K562 (cell line): ENCODE results near the gene ZNF275. TPM values are rescaled to one million over a fixed set of nuclear protein-coding genes. Genes with fewer than 3 reads are reported as not detected.

Experiments used
- ARID1B ChIP-seq: fragments of 450-650 bp; IDR thresholded peaks from 2 replicates; pipeline ENCODE4 v1.6.1; 2016; ENCODE audit warnings: antibody characterized with exemption, mild to moderate bottlenecking, inconsistent platforms
- CBFA2T2 ChIP-seq: fragments of 450-650 bp; conservative IDR thresholded peaks from 2 replicates; pipeline ENCODE4 v1.6.1; 2017; ENCODE audit warnings: mild to moderate bottlenecking
- CBFA2T3 ChIP-seq: fragments of 450-650 bp; IDR thresholded peaks from 2 replicates; pipeline ENCODE4 v1.6.1; 2017
- CC2D1A ChIP-seq: fragments of 450-650 bp; IDR thresholded peaks from 2 replicates; pipeline ENCODE4 v1.6.1; 2017; ENCODE audit warnings: mild to moderate bottlenecking
- CHD2 ChIP-seq: IDR thresholded peaks from 2 replicates; pipeline ENCODE4 v1.6.1; 2011; ENCODE audit warnings: low read depth, low read length
- CHD4 ChIP-seq: fragments of 200-600 bp; sonication (generic); IDR thresholded peaks from 3 replicates; pipeline ENCODE4 v1.6.1; 2012; ENCODE audit warnings: low read depth, mild to moderate bottlenecking, mixed read lengths, low read length, inconsistent platforms; ENCODE audit not compliant: insufficient read depth, insufficient replicate concordance, poor library complexity, severe bottlenecking
- CREM ChIP-seq: IDR thresholded peaks from 2 replicates; pipeline ENCODE4 v1.6.1; 2014; ENCODE audit warnings: antibody characterized with exemption, low read depth
- FOXM1 ChIP-seq, 2 experiments: fragments of 450-650 bp in 1 of 2; sonication (generic) in 1 of 2; formaldehyde crosslinking in 1 of 2; IDR thresholded peaks; 2 replicates each; pipeline versions ENCODE4 v1.6.1 to v1.9.0; 2017 to 2022; ENCODE audit warnings: low read depth in 2 of 2, mild to moderate bottlenecking in 2 of 2, missing genetic modification reagents in 1 of 2, moderate library complexity in 1 of 2
- GTF2A2 ChIP-seq: IDR thresholded peaks from 2 replicates; pipeline ENCODE4 v1.6.1; 2016; ENCODE audit warnings: mild to moderate bottlenecking, missing genetic modification characterization, missing compliant biosample characterization
- HMGN3 ChIP-seq: IDR thresholded peaks from 2 replicates; pipeline ENCODE4 v1.6.1; 2011; ENCODE audit warnings: borderline replicate concordance, low read depth, mild to moderate bottlenecking, mixed read lengths, low read length; ENCODE audit not compliant: insufficient read length; ENCODE audit errors: extremely low read depth
- L3MBTL2 ChIP-seq: fragments of 450-650 bp; IDR thresholded peaks from 2 replicates; pipeline ENCODE4 v1.6.1; 2016; ENCODE audit warnings: mild to moderate bottlenecking, moderate library complexity
- MIER1 ChIP-seq: fragments of 450-650 bp; IDR thresholded peaks from 2 replicates; pipeline ENCODE4 v1.6.1; 2016; ENCODE audit warnings: antibody characterized with exemption, mild to moderate bottlenecking, low read depth
- NELFE ChIP-seq: IDR thresholded peaks from 2 replicates; pipeline ENCODE4 v1.6.1; 2011; ENCODE audit warnings: mild to moderate bottlenecking; ENCODE audit not compliant: insufficient read depth, insufficient read length
- PBX2 ChIP-seq, 2 experiments: IDR thresholded peaks in 1 of 2; conservative IDR thresholded peaks in 1 of 2; 2 replicates each; pipeline ENCODE4 v1.6.1; 2016; ENCODE audit warnings: low read depth in 2 of 2, mild to moderate bottlenecking in 1 of 2, missing compliant biosample characterization in 1 of 2, missing genetic modification characterization in 1 of 2, moderate library complexity in 1 of 2
- PHF20 ChIP-seq: fragments of 450-650 bp; IDR thresholded peaks from 2 replicates; pipeline ENCODE4 v1.6.1; 2018; ENCODE audit not compliant: partially characterized antibody
- ZBTB2 ChIP-seq: fragments of 450-650 bp; IDR thresholded peaks from 2 replicates; pipeline ENCODE4 v1.6.1; 2016; ENCODE audit warnings: antibody characterized with exemption
- polyA plus RNA-seq, 8 experiments: library from polyadenylated mRNA; depleted of rRNA in 4 of 8; stranded (reverse) in 5 of 8; unstranded in 3 of 8; fragments of >200 nt; fragmentation: Nextera tagmentation in 2 of 8; fragmentation: Illumina TruSeq in 1 of 8; extraction: Ambion mirVana in 2 of 8; extraction: Trizol in 1 of 8; gene quantifications; 2 replicates each; pipeline versions ENCODE4 v1.2.1 to v1.2.3, GENCODE V29; 2011 to 2014; ENCODE audit warnings: inconsistent platforms in 1 of 8, missing spikeins in 1 of 8
- total RNA-seq, 7 experiments: library from RNA; depleted of rRNA in 6 of 7; stranded (reverse); fragments of >200 nt in 6 of 7; fragmentation: Illumina TruSeq in 2 of 7; extraction: Trizol in 2 of 7; gene quantifications; 2 replicates each; pipeline versions ENCODE4 v1.2.1 to v1.2.3, GENCODE V29; 2011 to 2021; ENCODE audit warnings: low replicate concordance in 1 of 7
- TF ChIP-seq, protein P1 (sequence below): IDR thresholded peaks from 2 replicates; pipeline ENCODE4 v1.6.1; 2016; ENCODE audit warnings: missing genetic modification characterization, missing compliant biosample characterization

Gene ZNF275
- total and polyA plus RNA-seq, 9 of the 15 experiments (the other 6 are each of a cell fraction or from before 2014, with no cell fraction given) = 2.1 to 19.1 (median 12.0) TPM

DNA sequence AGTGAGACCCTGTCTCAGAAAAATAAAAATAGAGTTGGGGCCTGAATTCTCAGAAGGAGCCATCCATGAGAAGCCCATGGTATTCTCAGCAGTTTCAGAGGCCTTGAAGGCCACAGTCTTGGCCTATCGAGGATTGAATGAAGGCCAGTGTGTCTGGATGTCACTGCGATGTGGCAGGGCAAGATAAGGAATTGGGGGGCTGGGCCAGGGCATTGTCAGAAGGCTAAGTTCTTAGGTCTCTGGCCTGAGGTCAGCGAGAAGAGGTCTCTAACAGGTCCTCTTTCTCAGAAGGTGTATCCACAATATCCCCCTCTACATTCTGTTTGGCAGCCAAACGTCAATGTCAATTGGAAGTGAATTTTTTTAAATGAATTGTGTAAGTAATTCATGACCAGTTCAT, 5.7 kb downstream of the ZNF275 start (continued):
- TF ChIP-seq MIER1 (no peak), CHD2 (no peak), HMGN3 (no peak), ZBTB2 (no peak), GTF2A2 (tag) (no peak), NELFE (no peak), L3MBTL2 (peak; percentile 12; the same call in 1 of the 2 replicates), CC2D1A (peak; percentile 92; the same call in 1 of the 2 replicates), CREM (0 out of 2 replicates have a peak, but pooled peaks have one; percentile 32), CBFA2T3 (peak; percentile 82), CHD4 (no peak), FOXM1 (IDR thresholded peaks at IDR 0.05; ENCODE audit: low read depth) (no peak), FOXM1 (CRISPR knock-in tag; IDR thresholded peaks at IDR 0.05; ENCODE audit: low read depth) (no peak), ARID1B (peak; percentile 77), CBFA2T2 (peak; percentile 57), PHF20 (no peak), PBX2 (CRISPR knock-in tag; IDR thresholded peaks at IDR 0.05; ENCODE audit: low read depth) (no peak), PBX2 (tag; conservative IDR thresholded peaks at IDR 0.05; ENCODE audit: low read depth) (no peak)
- TF ChIP-seq, protein P1, sequence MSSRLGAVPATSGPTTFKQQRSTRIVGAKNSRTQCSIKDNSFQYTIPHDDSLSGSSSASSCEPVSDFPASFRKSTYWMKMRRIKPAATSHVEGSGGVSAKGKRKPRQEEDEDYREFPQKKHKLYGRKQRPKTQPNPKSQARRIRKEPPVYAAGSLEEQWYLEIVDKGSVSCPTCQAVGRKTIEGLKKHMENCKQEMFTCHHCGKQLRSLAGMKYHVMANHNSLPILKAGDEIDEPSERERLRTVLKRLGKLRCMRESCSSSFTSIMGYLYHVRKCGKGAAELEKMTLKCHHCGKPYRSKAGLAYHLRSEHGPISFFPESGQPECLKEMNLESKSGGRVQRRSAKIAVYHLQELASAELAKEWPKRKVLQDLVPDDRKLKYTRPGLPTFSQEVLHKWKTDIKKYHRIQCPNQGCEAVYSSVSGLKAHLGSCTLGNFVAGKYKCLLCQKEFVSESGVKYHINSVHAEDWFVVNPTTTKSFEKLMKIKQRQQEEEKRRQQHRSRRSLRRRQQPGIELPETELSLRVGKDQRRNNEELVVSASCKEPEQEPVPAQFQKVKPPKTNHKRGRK (tag) = no peak
